Right lung (tissue), 10 donors: ENCODE results near the gene CLDN6. TPM values are rescaled to one million over a fixed set of nuclear protein-coding genes. Genes with fewer than 3 reads are reported as not detected.
A peak's percentile ranks its signal among the peaks of the same experiment; 100 is the strongest.
"Not testable (repeated sequence)": the region's sequence is repeated elsewhere in the genome, so short reads cannot be mapped to it uniquely, and the experiment has no call there.

Experiments
- DNase-seq, 2 donors: peaks; one replicate each; pipeline ENCODE4 v3.0.0-alpha.2; 2013
- long read RNA-seq, 8 donors: transcript quantifications; one replicate each; lab custom pipeline, GENCODE V29; 2026
- polyA plus RNA-seq, 5 donors: library from polyadenylated mRNA; unstranded; fragments of 120-200 nt; gene quantifications; one replicate each; pipeline versions ENCODE4 v1.2.1 to v1.2.3, GENCODE V29; 2013; ENCODE audit warnings: inconsistent platforms in 1 of 5, low replicate concordance in 1 of 5; ENCODE audit not compliant: insufficient read length in 5 of 5, insufficient read depth in 1 of 5

The CLDN6 gene
- polyA plus RNA-seq, result 100 to 1,000 TPM in 4 of 5 donors, 10 to 100 TPM in 1; 86.3 to 124 (median 118) TPM
- long read RNA-seq, donor 1, transcript CLDN6-201 (2 exons, 1,369 nt), result major isoform, 79 of 83 reads
- long read RNA-seq, donor 1, partial matches to known transcripts, result 0 of 83 reads
- long read RNA-seq, donor 1, other reads (novel, unspliced or antisense), result 0 of 83 reads
- long read RNA-seq, donor 2, transcript CLDN6-201 (2 exons, 1,369 nt), result major isoform, 42 of 43 reads
- long read RNA-seq, donor 2, partial matches to known transcripts, result 0 of 43 reads
- long read RNA-seq, donor 2, other reads (novel, unspliced or antisense), result 0 of 43 reads
- long read RNA-seq, donor 3, transcript CLDN6-201 (2 exons, 1,369 nt), result major isoform, 25 of 49 reads
- long read RNA-seq, donor 3, partial matches to known transcripts, result 18 of 49 reads
- long read RNA-seq, donor 3, other reads (novel, unspliced or antisense), result 6 of 49 reads
- long read RNA-seq, donor 4, transcript CLDN6-201 (2 exons, 1,369 nt), result major isoform, 18 of 19 reads
- long read RNA-seq, donor 4, partial matches to known transcripts, result 0 of 19 reads
- long read RNA-seq, donor 4, other reads (novel, unspliced or antisense), result 0 of 19 reads
- long read RNA-seq, donor 5, transcript CLDN6-201 (2 exons, 1,369 nt), result major isoform, 54 of 57 reads
- long read RNA-seq, donor 5, partial matches to known transcripts, result 0 of 57 reads
- long read RNA-seq, donor 5, other reads (novel, unspliced or antisense), result 0 of 57 reads
- long read RNA-seq, donor 6, transcript CLDN6-201 (2 exons, 1,369 nt), result major isoform, 84 of 88 reads
- long read RNA-seq, donor 6, partial matches to known transcripts, result 0 of 88 reads
- long read RNA-seq, donor 6, other reads (novel, unspliced or antisense), result 0 of 88 reads
- long read RNA-seq, donor 7, transcript CLDN6-201 (2 exons, 1,369 nt), result major isoform, 39 of 39 reads
- long read RNA-seq, donor 7, partial matches to known transcripts, result 0 of 39 reads
- long read RNA-seq, donor 7, other reads (novel, unspliced or antisense), result 0 of 39 reads
- long read RNA-seq, donor 8, transcript CLDN6-201 (2 exons, 1,369 nt), result major isoform, 20 of 21 reads
- long read RNA-seq, donor 8, partial matches to known transcripts, result 0 of 21 reads
- long read RNA-seq, donor 8, other reads (novel, unspliced or antisense), result 0 of 21 reads

GRCh38 chr16:3017794-3018506, at the start of gene CLDN6:
CLDN6 (minus strand) TSS chr16:3018183; CDS start chr16:3016021, 2,162 bp downstream.
- DNase-seq, result peak; percentile 68 to 71

- DNase-seq, result no peak
Observed at GRCh38 chr16:3066440-3066748, 48.4 kb upstream of the CLDN6 start.

- no peak for DNase-seq
Observed at GRCh38 chr16:3065742-3066439, 47.9 kb upstream of the CLDN6 start.

- DNase-seq, result no peak
Observed at GRCh38 chr16:3065069-3065741, 47.2 kb upstream of the CLDN6 start, which contains the start of gene IL32. IL32 (plus strand) TSS chr16:3065640; CDS start chr16:3065812, 172 bp downstream.

GRCh38 chr16:3063625-3064386, 45.8 kb upstream of the CLDN6 start:
- no peak for DNase-seq

- no peak for DNase-seq
Observed at GRCh38 chr16:3062553-3062952, 44.6 kb upstream of the CLDN6 start.

GRCh38 chr16:3060339-3061127, 42.5 kb upstream of the CLDN6 start:
- DNase-seq, result no peak

GRCh38 chr16:3059723-3060242, 41.8 kb upstream of the CLDN6 start:
- no peak for DNase-seq

GRCh38 chr16:3059041-3059722, 41.2 kb upstream of the CLDN6 start:
- peak; percentile 90 to 92 for DNase-seq

- DNase-seq, result no peak
Observed at GRCh38 chr16:3058139-3059030, 40.4 kb upstream of the CLDN6 start.

- DNase-seq, result no peak
Observed at GRCh38 chr16:3057181-3058138, 39.5 kb upstream of the CLDN6 start.

- DNase-seq, result no peak
Observed at GRCh38 chr16:3056336-3057180, 38.6 kb upstream of the CLDN6 start.

- not testable (repeated sequence) for DNase-seq
Observed at GRCh38 chr16:3055734-3056115, 37.7 kb upstream of the CLDN6 start.

- no peak for DNase-seq
Observed at GRCh38 chr16:3054965-3055733, 37.2 kb upstream of the CLDN6 start.
